Kidney (tissue), 14 donors: Measurements from ENCODE around the gene ARHGAP26. TPM values are rescaled to one million over a fixed set of nuclear protein-coding genes. Genes with fewer than 3 reads are reported as not detected.

Experiments
- DNase-seq, 5 donors: peaks; one replicate each; pipeline ENCODE4 v3.0.0-alpha.2; 2013 to 2020
- FAIRE-seq: peaks from 2 replicates; lab custom pipeline; 2012; peaks lifted over from hg19 to GRCh38; lab: Jason Lieb, UNC
- H3K27ac ChIP-seq, 2 donors: one replicate each; pipeline ENCODE4 v1.7.0; 2013; ENCODE audit warnings: low read depth in 2 of 2, low read length in 2 of 2, inconsistent platforms in 1 of 2
- H3K27me3 ChIP-seq: one replicate; pipeline ENCODE4 v1.7.1; 2013; ENCODE audit warnings: low read length, inconsistent platforms; ENCODE audit not compliant: control insufficient read depth, insufficient read depth
- H3K36me3 ChIP-seq, 3 donors: one replicate each; pipeline versions ENCODE4 v1.7.0 to v1.7.1; 2013; ENCODE audit warnings: low read length in 3 of 3, control low read depth in 1 of 3, inconsistent platforms in 1 of 3; ENCODE audit not compliant: insufficient read depth in 3 of 3, control insufficient read depth in 2 of 3
- H3K4me1 ChIP-seq, 3 donors: one replicate each; pipeline versions ENCODE4 v1.7.0 to v1.7.1; 2013; ENCODE audit warnings: low read length in 3 of 3, inconsistent platforms in 1 of 3, low read depth in 1 of 3; ENCODE audit not compliant: control insufficient read depth in 2 of 3, insufficient read depth in 2 of 3
- H3K4me3 ChIP-seq, 3 donors: one replicate each; pipeline versions ENCODE4 v1.7.0 to v1.8.1; 2013; ENCODE audit warnings: low read length in 3 of 3, control low read depth in 1 of 3, inconsistent platforms in 1 of 3
- H3K9ac ChIP-seq, 3 donors: one replicate each; pipeline versions ENCODE4 v1.7.0 to v1.7.1; 2013; ENCODE audit warnings: low read length in 3 of 3, control low read depth in 1 of 3, inconsistent platforms in 1 of 3
- H3K9me3 ChIP-seq, 3 donors: one replicate each; pipeline versions ENCODE4 v1.7.0 to v1.7.1; 2013; ENCODE audit warnings: low read length in 3 of 3, control low read depth in 1 of 3, inconsistent platforms in 1 of 3; ENCODE audit not compliant: control insufficient read depth in 2 of 3, insufficient read depth in 1 of 3
- CTCF ChIP-seq: IDR thresholded peaks from 3 replicates; pipeline ENCODE4 v1.5.1; 2012; ENCODE audit warnings: mild to moderate bottlenecking, moderate library complexity, borderline replicate concordance; ENCODE audit not compliant: insufficient read depth; ENCODE audit errors: extremely low read depth
- intact Hi-C: fragments of 100-400 bp; cut with DNase I; formaldehyde crosslinking; loops from one replicate; pipeline ENCODE4 v1.11.1; 2022
- polyA plus RNA-seq: library from polyadenylated mRNA; stranded (reverse); fragments of 350-450 nt; fragmentation: Illumina TruSeq; extraction: RNeasy Lipid Tissue Mini Kit (QIAGEN cat#74804); gene quantifications from one replicate; pipeline ENCODE4 v1.2.3, GENCODE V29; 2014; ENCODE audit warnings: low read depth, low replicate concordance; ENCODE audit not compliant: insufficient read depth
- total RNA-seq: library from RNA; stranded (reverse); fragmentation: NEBNext Ultra II Directional; extraction: Animal tissue kit (Norgen Biotek cat#: 25700); gene quantifications from one replicate; pipeline ENCODE4 v1.2.1, GENCODE V29; 2021
- donor health status: control.
- donor health status: control.
- donor health status: control.
- donor health status: control.
- donor health status: control.
- donor health status: DM: yes; HTN: yes; CAD: no.
- donor health status: Normal renal cell carcinoma (clear cell type).

ARHGAP26 gene
- total and polyA plus RNA-seq, 2 donors from 2014 or later, result 2.5 to 85.7 TPM

DNA sequence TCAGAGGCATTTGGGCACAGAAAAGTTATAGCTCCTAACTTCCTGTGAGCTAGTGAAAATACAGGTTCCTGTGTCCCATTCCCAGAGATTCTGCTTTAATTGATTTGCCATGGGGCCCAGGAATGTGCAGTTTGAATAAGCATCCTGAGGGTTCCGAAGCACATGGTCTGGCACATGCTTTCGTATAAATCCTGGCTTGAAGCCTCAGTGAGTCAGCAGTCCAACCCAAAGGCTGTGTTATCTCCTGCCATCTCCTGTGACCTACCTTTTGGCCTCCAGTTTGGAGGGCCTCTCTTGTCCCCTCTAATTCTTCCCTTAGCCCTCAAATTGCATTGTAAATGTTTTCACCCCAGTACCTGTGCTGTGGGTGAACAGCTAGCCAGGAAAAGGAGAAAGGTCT lies 449.5 kb downstream of the ARHGAP26 start:
- Histone ChIP-seq H3K9me3 (no peaks in the 10 kb centered on the region), H3K27ac (no peak overlapping the region), H3K36me3 (peaks cover 0 to 2% (median 0%) of the 10 kb centered on the region in 3 donors), H3K4me3 (no peak overlapping the region), H3K4me1 (peaks cover 0 to 4% (median 0%) of the 10 kb centered on the region in 3 donors), H3K9ac (no peak overlapping the region), H3K27me3 (no peaks in the 10 kb centered on the region)
- intact Hi-C loops, result no loop called here
- TF ChIP-seq CTCF, result no peak
- DNase-seq (peak in 1 of 5 donors; percentile 11), FAIRE-seq (no peak)

- FAIRE-seq, result no peak
- intact Hi-C loops, result no loop called here
- DNase-seq, result peak in 1 of 5 donors; percentile 60
- no peak for TF ChIP-seq CTCF
- peaks cover 0 to 2% (median 0%) of the 10 kb centered on the region in 3 donors for H3K36me3 ChIP-seq
- no peaks in the 10 kb centered on the region for H3K27me3 ChIP-seq
- no peak overlapping the region for H3K9ac ChIP-seq
- peak overlapping the region in 2 of 3 donors; percentile 15 to 22 for H3K4me3 ChIP-seq
- peaks cover 0 to 4% (median 0%) of the 10 kb centered on the region in 3 donors for H3K4me1 ChIP-seq
- H3K9me3 ChIP-seq, result no peaks in the 10 kb centered on the region
- peak overlapping the region; percentile 2 to 52 for H3K27ac ChIP-seq
Measured at GRCh38 chr5:143220748-143221251, 450.6 kb downstream of the ARHGAP26 start.

GRCh38 chr5:143222287-143223231 lies 452.4 kb downstream of the ARHGAP26 start:
- FAIRE-seq (no peak), DNase-seq (peak in 4 of 5 donors; percentile 53 to 71 (median 64))
- no peak for TF ChIP-seq CTCF
- Histone ChIP-seq H3K27me3 (no peaks in the 10 kb centered on the region), H3K36me3 (peaks cover 0 to 2% (median 0%) of the 10 kb centered on the region in 3 donors), H3K27ac (no peak overlapping the region), H3K9ac (no peak overlapping the region), H3K9me3 (no peaks in the 10 kb centered on the region), H3K4me1 (no peaks in the 10 kb centered on the region), H3K4me3 (no peak overlapping the region)
- intact Hi-C loops, result no loop called here
